ENCODE results near the gene ST3GAL4.
"Not testable (repeated sequence)": the region's sequence is repeated elsewhere in the genome, so short reads cannot be mapped to it uniquely, and the experiment has no call there.

The ST3GAL4 gene

DNA sequence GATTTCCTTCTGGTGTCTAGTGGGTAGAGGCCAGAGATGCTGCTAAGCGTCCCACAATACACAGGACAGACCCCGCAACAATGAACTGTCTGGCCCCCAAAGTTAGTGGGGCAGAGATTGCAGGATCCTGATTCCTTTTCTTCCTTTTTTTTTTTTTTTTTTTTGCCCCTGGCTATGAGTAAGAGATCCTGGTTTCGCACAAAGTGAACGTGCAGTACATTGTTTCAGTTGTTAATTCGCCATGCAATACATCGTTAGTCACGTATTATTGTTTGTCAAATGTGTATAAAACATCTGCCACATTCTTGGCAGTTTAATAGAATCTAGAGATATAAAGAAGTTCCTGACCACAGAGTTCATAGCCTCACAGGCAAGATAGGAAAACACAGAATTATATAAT is 20.2 kb downstream of the ST3GAL4 start:
- DNase-seq, result no peak

DNA sequence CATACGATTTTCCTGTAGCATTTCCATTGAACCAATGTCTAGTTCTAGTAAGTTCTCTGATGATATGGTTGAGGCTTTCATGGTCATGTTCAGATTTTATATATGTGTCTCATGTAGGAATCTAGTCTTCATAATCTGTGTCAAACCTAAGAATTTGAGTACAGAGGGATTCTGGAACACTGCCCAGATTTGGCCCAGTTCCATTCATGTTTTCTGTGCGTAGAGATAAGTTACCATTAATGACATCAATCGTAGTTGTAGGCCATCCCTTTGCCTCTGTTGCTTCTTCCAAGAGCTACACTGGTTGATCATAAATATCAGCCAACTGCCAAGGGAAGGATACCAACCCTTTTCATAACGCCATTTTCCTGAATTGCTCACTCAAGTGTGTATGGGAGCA is 23.3 kb downstream of the ST3GAL4 start:
- Histone ChIP-seq H3K4me1 (ENCODE audit: control extremely low read depth in 1 of 4, control insufficient read depth in 4 of 4, insufficient read depth in 4 of 4, low read length in 3 of 4) (peaks cover 0 to 25% (median 17%) of the 10 kb centered on the region in 4 experiments), H3K9me3 (ENCODE audit: control extremely low read depth in 1 of 5, control insufficient read depth in 4 of 5, insufficient read depth in 2 of 5, low read depth in 1 of 5, low read length in 4 of 5) (no peaks in the 10 kb centered on the region), H3K36me3 (ENCODE audit: control insufficient read depth in 4 of 4, insufficient read depth in 4 of 4, low read length in 3 of 4) (peaks cover 0 to 12% (median 0%) of the 10 kb centered on the region in 4 experiments), H3K27ac (ENCODE audit: insufficient read depth in 1 of 2, low read depth in 1 of 2, low read length in 2 of 2, poor library complexity in 1 of 2, severe bottlenecking in 2 of 2) (no peak overlapping the region), H3K27me3 (replicated peaks in 2 of 5; ENCODE audit: control insufficient read depth in 4 of 5, insufficient read depth in 5 of 5, low read length in 4 of 5) (no peaks in the 10 kb centered on the region), H3K4me3 (ENCODE audit: control insufficient read depth in 1 of 7, extremely low read depth in 1 of 7, insufficient read depth in 4 of 7, low read depth in 2 of 7, low read length in 6 of 7) (no peak overlapping the region)
- WGBS (ENCODE audit: insufficient coverage), result 75% methylated on average over 1 of the region's 4 CpGs
- CTCF ChIA-PET, result interaction anchor here (1.5 kb wide), 1 partner anchor 68 kb away, joined by 5 read pairs; no protein-coding TSS in a partner anchor
- POLR2A ChIA-PET, result no interaction called here
- peak in 1 of 3 donors; percentile 27 for DNase-seq

More for the DNA sequence above, 20.2 kb downstream of the ST3GAL4 start:
- peaks cover 0 to 16% (median 0%) of the 10 kb centered on the region in 4 experiments for H3K36me3 ChIP-seq (ENCODE audit: control insufficient read depth in 4 of 4, insufficient read depth in 4 of 4, low read length in 3 of 4)
- no peaks in the 10 kb centered on the region for H3K9me3 ChIP-seq (ENCODE audit: control extremely low read depth in 1 of 5, control insufficient read depth in 4 of 5, insufficient read depth in 2 of 5, low read depth in 1 of 5, low read length in 4 of 5)
- no peak overlapping the region for H3K4me3 ChIP-seq (ENCODE audit: control insufficient read depth in 1 of 7, extremely low read depth in 1 of 7, insufficient read depth in 4 of 7, low read depth in 2 of 7, low read length in 6 of 7)
- CTCF ChIA-PET, result no interaction called here
- 87% methylated on average over 4 of the region's 7 CpGs for WGBS (ENCODE audit: insufficient coverage)
- H3K27ac ChIP-seq (ENCODE audit: insufficient read depth in 1 of 2, low read depth in 1 of 2, low read length in 2 of 2, poor library complexity in 1 of 2, severe bottlenecking in 2 of 2), result no peak overlapping the region
- H3K4me1 ChIP-seq (ENCODE audit: control extremely low read depth in 1 of 4, control insufficient read depth in 4 of 4, insufficient read depth in 4 of 4, low read length in 3 of 4), result peaks cover 0 to 23% (median 12%) of the 10 kb centered on the region in 4 experiments
- H3K27me3 ChIP-seq (replicated peaks in 2 of 5; ENCODE audit: control insufficient read depth in 4 of 5, insufficient read depth in 5 of 5, low read length in 4 of 5), result no peaks in the 10 kb centered on the region
- POLR2A ChIA-PET, result no interaction called here

DNA sequence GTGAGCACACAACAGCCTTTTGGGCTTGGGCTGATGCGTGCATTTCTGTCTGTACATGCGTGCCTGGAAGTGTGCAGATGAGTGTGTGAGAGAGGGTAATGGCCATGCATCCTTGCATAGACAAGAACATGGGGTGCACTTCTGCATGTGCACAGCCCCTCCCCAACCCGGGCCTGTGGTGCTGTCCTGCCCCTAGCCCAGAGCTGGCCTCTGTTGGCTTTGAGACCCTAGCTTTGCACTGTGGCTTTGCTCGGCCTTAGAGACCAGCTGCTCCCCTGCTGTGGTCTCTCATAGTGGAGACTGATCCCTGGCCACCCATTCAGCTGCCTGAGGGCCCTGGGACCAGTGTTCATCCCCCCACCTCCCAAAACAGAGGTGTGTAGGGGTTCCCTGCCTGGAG is 25.4 kb downstream of the ST3GAL4 start:
- H3K4me1 ChIP-seq (ENCODE audit: control extremely low read depth in 1 of 4, control insufficient read depth in 4 of 4, insufficient read depth in 4 of 4, low read length in 3 of 4), result peaks cover 0 to 38% (median 23%) of the 10 kb centered on the region in 4 experiments
- H3K36me3 ChIP-seq (ENCODE audit: control insufficient read depth in 4 of 4, insufficient read depth in 4 of 4, low read length in 3 of 4), result peaks cover 0 to 12% (median 0%) of the 10 kb centered on the region in 4 experiments
- CTCF ChIA-PET, result interaction anchor here (0.9 to 2.4 kb wide), 2 partner anchors 10 to 12 kb away, joined by 3 to 7 read pairs; no protein-coding TSS in a partner anchor
- H3K4me3 ChIP-seq (ENCODE audit: control insufficient read depth in 1 of 7, extremely low read depth in 1 of 7, insufficient read depth in 4 of 7, low read depth in 2 of 7, low read length in 6 of 7), result no peak overlapping the region
- no peak overlapping the region for H3K27ac ChIP-seq (ENCODE audit: insufficient read depth in 1 of 2, low read depth in 1 of 2, low read length in 2 of 2, poor library complexity in 1 of 2, severe bottlenecking in 2 of 2)
- POLR2A ChIA-PET, result no interaction called here
- H3K27me3 ChIP-seq (replicated peaks in 2 of 5; ENCODE audit: control insufficient read depth in 4 of 5, insufficient read depth in 5 of 5, low read length in 4 of 5), result no peaks in the 10 kb centered on the region
- 95% methylated on average over 3 of the region's 4 CpGs for WGBS (ENCODE audit: insufficient coverage)
- no peaks in the 10 kb centered on the region for H3K9me3 ChIP-seq (ENCODE audit: control extremely low read depth in 1 of 5, control insufficient read depth in 4 of 5, insufficient read depth in 2 of 5, low read depth in 1 of 5, low read length in 4 of 5)
- DNase-seq, result no peak

DNA sequence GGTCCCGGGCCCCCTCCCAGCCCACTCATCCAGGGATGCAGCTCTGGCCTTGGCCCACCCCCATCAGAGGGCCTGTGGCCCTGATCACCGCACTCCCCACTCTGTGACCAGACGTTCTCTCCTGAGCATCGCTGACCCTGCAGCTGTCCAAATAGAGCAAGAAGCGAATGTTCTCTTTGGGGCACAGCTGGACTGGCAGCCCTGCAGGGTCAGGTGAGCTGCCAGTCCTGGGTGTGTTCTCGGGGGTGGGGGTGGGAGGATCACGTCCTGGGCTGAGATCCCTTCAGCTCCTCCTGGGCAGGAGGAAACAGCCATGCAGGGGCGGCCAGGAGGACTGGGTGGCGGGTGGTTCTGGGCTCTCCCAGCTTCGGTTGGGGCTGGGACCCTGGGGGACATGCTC is 26.5 kb downstream of the ST3GAL4 start:
- H3K27ac ChIP-seq (ENCODE audit: insufficient read depth in 1 of 2, low read depth in 1 of 2, low read length in 2 of 2, poor library complexity in 1 of 2, severe bottlenecking in 2 of 2); H3K9me3 ChIP-seq (ENCODE audit: control extremely low read depth in 1 of 5, control insufficient read depth in 4 of 5, insufficient read depth in 2 of 5, low read depth in 1 of 5, low read length in 4 of 5); POLR2A ChIA-PET; H3K27me3 ChIP-seq (replicated peaks in 2 of 5; ENCODE audit: control insufficient read depth in 4 of 5, insufficient read depth in 5 of 5, low read length in 4 of 5); DNase-seq; H3K4me3 ChIP-seq (ENCODE audit: control insufficient read depth in 1 of 7, extremely low read depth in 1 of 7, insufficient read depth in 4 of 7, low read depth in 2 of 7, low read length in 6 of 7); CTCF ChIA-PET: not testable (repeated sequence)
- H3K4me1 ChIP-seq (ENCODE audit: control extremely low read depth in 1 of 4, control insufficient read depth in 4 of 4, insufficient read depth in 4 of 4, low read length in 3 of 4), result peaks cover under 1 to 49% (median 31%) of the 10 kb centered on the region in 4 experiments
- 80% methylated on average over 1 of the region's 10 CpGs for WGBS (ENCODE audit: insufficient coverage)
- peaks cover 0 to 12% (median 0%) of the 10 kb centered on the region in 4 experiments for H3K36me3 ChIP-seq (ENCODE audit: control insufficient read depth in 4 of 4, insufficient read depth in 4 of 4, low read length in 3 of 4)

DNA sequence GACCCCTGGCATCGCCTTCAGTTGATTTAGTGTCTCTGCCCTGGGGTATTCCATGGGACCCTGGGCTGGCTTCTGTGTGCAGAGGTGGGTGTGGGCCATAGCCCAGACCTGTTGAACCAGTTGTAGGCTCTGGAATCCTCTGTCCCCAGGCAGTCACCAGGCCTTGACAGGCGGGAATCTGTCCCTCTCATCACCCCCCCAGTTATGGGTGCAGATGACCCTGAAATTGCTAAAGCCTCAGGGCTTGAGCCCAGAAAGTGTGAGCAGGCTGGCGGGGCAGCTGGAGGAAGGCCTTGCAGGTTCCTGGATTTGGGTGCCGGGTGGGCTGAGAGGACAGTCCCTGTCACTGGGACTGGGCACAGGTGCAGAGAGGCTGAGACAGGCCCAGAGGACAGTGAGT is 27.2 kb downstream of the ST3GAL4 start:
- H3K4me3 ChIP-seq (ENCODE audit: control insufficient read depth in 1 of 7, extremely low read depth in 1 of 7, insufficient read depth in 4 of 7, low read depth in 2 of 7, low read length in 6 of 7); POLR2A ChIA-PET; H3K27ac ChIP-seq (ENCODE audit: insufficient read depth in 1 of 2, low read depth in 1 of 2, low read length in 2 of 2, poor library complexity in 1 of 2, severe bottlenecking in 2 of 2); DNase-seq; H3K27me3 ChIP-seq (replicated peaks in 2 of 5; ENCODE audit: control insufficient read depth in 4 of 5, insufficient read depth in 5 of 5, low read length in 4 of 5); H3K9me3 ChIP-seq (ENCODE audit: control extremely low read depth in 1 of 5, control insufficient read depth in 4 of 5, insufficient read depth in 2 of 5, low read depth in 1 of 5, low read length in 4 of 5): not testable (repeated sequence)
- Histone ChIP-seq H3K4me1 (ENCODE audit: control extremely low read depth in 1 of 4, control insufficient read depth in 4 of 4, insufficient read depth in 4 of 4, low read length in 3 of 4) (peaks cover 7 to 56% (median 38%) of the 10 kb centered on the region in 4 experiments), H3K36me3 (ENCODE audit: control insufficient read depth in 4 of 4, insufficient read depth in 4 of 4, low read length in 3 of 4) (peaks cover 0 to 12% (median 0%) of the 10 kb centered on the region in 4 experiments)
- CTCF ChIA-PET, result interaction anchor here (1.5 kb wide), 1 partner anchor 14 kb away, joined by 4 read pairs; no protein-coding TSS in a partner anchor
- WGBS (ENCODE audit: insufficient coverage), result no CpG with 5 or more reads among the region's 4 CpGs

DNA sequence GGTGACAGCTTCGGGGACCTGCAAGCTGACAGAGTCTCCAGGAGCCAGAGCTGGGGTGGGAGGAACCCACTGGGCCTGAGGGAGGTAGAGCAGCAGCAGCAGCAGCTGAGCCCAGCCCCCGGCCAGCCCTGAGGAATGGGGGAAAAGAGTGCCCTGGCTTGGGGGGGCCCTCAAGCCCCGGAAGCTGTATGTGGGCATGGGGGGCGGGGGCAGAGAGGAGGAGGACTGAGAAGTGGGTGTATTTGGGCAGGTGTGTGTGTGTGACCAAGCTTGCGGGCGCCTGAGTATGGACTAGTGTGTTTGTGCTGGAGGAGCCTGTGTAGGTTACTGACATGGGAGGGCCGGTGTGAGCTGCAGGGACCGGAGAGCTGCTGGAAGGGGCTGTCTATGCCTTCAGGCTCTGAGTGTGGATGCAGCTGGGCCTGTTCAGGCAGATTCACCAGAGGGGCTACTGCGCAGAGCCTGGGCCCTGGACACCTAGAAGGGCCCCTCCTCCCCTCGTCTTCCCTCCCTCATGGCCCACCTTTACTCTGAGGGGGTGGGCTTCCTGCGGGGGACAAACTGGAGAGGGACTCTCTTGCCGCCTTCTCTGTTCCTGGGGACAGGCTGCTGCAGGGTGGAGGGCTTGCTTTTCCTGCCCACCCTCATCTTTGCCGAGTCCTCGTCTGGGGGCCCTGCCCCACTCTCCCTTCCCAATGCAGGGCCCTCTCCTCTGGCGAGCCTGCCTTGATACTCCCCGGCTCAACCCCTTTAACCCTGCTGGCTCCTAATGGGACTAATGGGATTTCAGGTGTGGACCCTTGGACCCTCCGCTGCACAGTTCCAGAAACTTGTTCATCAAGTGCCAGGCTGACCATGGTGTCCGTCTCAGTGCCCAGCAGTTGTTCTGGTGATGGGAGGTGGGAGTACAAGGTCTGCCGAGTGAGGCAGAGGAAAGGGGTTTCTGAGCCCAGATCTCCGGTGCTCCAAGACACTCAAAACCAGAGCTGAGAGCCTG is 28.2 kb downstream of the ST3GAL4 start:
- no peaks in the 10 kb centered on the region for H3K27me3 ChIP-seq (replicated peaks in 2 of 5; ENCODE audit: control insufficient read depth in 4 of 5, insufficient read depth in 5 of 5, low read length in 4 of 5)
- peaks cover 15 to 65% (median 47%) of the 10 kb centered on the region in 4 experiments for H3K4me1 ChIP-seq (ENCODE audit: control extremely low read depth in 1 of 4, control insufficient read depth in 4 of 4, insufficient read depth in 4 of 4, low read length in 3 of 4)
- no peak overlapping the region for H3K4me3 ChIP-seq (ENCODE audit: control insufficient read depth in 1 of 7, extremely low read depth in 1 of 7, insufficient read depth in 4 of 7, low read depth in 2 of 7, low read length in 6 of 7)
- WGBS (ENCODE audit: insufficient coverage), result 81% methylated on average over 19 of the region's 20 CpGs
- H3K9me3 ChIP-seq (ENCODE audit: control extremely low read depth in 1 of 5, control insufficient read depth in 4 of 5, insufficient read depth in 2 of 5, low read depth in 1 of 5, low read length in 4 of 5), result no peaks in the 10 kb centered on the region
- POLR2A ChIA-PET, result no interaction called here
- no peak for DNase-seq
- H3K36me3 ChIP-seq (ENCODE audit: control insufficient read depth in 4 of 4, insufficient read depth in 4 of 4, low read length in 3 of 4), result peaks cover 0 to 12% (median 0%) of the 10 kb centered on the region in 4 experiments
- H3K27ac ChIP-seq (ENCODE audit: insufficient read depth in 1 of 2, low read depth in 1 of 2, low read length in 2 of 2, poor library complexity in 1 of 2, severe bottlenecking in 2 of 2), result no peak overlapping the region
- CTCF ChIA-PET, result interaction anchor here (1.5 kb wide), 1 partner anchor 15 kb away, joined by 4 read pairs; no protein-coding TSS in a partner anchor
